OCI-LY7 (cell line): ENCODE data around the gene NALCN.
"Not testable (repeated sequence)": the region's sequence is repeated elsewhere in the genome, so short reads cannot be mapped to it uniquely, and the experiment has no call there.

ENCODE experiments used
- EZH2phosphoT487 ChIP-seq: fragments of 200-600 bp; sonication (generic); IDR thresholded peaks from 2 replicates; pipeline ENCODE4 v1.6.1; 2018; ENCODE audit warnings: low read depth, borderline replicate concordance, mild to moderate bottlenecking, mixed run types, antibody characterized with exemption, low read length, moderate library complexity, mixed read lengths
- TF ChIP-seq, protein P1 (sequence below): fragments of 200-600 bp; sonication (generic); conservative IDR thresholded peaks from 2 replicates; pipeline ENCODE4 v1.5.1; 2014; ENCODE audit warnings: mild to moderate bottlenecking, antibody characterized with exemption, low read length, moderate library complexity, mixed read lengths

GRCh38 chr13:101313479-101313878 lies 102.8 kb downstream of the NALCN start:
- TF ChIP-seq, protein P1, sequence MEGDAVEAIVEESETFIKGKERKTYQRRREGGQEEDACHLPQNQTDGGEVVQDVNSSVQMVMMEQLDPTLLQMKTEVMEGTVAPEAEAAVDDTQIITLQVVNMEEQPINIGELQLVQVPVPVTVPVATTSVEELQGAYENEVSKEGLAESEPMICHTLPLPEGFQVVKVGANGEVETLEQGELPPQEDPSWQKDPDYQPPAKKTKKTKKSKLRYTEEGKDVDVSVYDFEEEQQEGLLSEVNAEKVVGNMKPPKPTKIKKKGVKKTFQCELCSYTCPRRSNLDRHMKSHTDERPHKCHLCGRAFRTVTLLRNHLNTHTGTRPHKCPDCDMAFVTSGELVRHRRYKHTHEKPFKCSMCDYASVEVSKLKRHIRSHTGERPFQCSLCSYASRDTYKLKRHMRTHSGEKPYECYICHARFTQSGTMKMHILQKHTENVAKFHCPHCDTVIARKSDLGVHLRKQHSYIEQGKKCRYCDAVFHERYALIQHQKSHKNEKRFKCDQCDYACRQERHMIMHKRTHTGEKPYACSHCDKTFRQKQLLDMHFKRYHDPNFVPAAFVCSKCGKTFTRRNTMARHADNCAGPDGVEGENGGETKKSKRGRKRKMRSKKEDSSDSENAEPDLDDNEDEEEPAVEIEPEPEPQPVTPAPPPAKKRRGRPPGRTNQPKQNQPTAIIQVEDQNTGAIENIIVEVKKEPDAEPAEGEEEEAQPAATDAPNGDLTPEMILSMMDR, result not testable (repeated sequence)
- TF ChIP-seq EZH2phosphoT487, result not testable (repeated sequence)
